ENCODE results near the gene CLDN6. TPM values are rescaled to one million over a fixed set of nuclear protein-coding genes. Genes with fewer than 3 reads are reported as not detected.
A peak's percentile ranks its signal among the peaks of the same experiment; 100 is the strongest.

The CLDN6 gene
- total and polyA plus RNA-seq, 2 of the 13 experiments (the other 11 are each of a cell fraction or from before 2014, with no cell fraction given): 5.9 to 7.6 TPM

DNA sequence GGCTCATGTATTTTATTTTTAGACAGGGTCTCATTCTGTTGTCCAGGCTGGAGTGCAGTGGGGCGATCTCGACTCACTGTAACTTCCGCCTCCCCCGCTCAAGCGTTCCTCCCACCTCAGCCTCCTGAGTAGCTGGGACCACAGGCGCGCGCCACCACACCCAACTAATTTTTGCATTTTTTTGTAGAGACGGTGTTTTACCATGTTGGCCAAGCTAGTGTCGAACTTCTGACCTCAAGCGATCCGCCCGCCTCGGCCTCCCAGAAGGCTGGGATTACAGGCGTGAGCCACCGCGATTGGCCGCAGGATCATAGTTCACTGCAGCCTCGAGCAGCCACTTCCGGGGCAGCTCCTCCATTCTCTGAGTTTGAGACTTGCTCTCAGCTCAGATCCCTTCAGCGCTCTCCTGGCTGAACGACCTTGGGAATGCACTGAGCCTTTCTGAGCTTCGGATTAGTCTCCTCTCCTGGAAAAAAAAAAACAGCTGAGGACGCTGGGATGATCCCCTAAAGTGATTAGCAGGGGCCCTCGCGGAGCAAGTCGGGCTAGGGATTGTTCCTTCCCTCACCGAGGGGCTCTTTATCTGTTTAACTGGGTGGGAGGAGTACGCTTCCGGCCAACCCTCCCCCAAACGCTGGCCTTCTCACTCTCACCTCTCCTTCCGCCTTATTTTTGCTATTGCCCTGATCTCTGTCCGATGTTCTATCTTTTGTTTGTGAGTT lies 36.6 kb downstream of the CLDN6 start:
- ChIA-PET CTCF (ENCODE audit: low intra/inter-chr PET ratio, low total read pairs) (no interaction called here), POLR2A (interaction anchor here (0.7 to 3.9 kb wide), 17 partner anchors 9 to 230 kb away, joined by 3 to 48 read pairs (median 6); partner anchors contain the start of genes FLYWCH1, FLYWCH2, HCFC1R1 and KREMEN2)
- H3K79me2 ChIP-seq (ENCODE audit: insufficient read depth, low read length): peaks cover 8% of the 10 kb centered on the region
- in situ Hi-C loops (cut with HindIII; ENCODE audit: extremely low pct_ligation_motif_present, low pct_unique_long_range_greater_than_20kb) (no loop called here), intact Hi-C loops (cut with micrococcal nuclease; ENCODE audit: unreplicated experiment) (no loop called here)
- peak overlapping the region; percentile 96 for H3K4me2 ChIP-seq (ENCODE audit: low read depth, low read length)
- no peaks in the 10 kb centered on the region for H4K20me1 ChIP-seq (ENCODE audit: insufficient read depth, low read length)
- H3K27ac ChIP-seq (ENCODE audit: extremely low read length, insufficient read depth, low read length): peak overlapping the region; percentile 87
- WGBS (ENCODE audit: low lambda C conversion rate): 1% methylated on average over 31 of the region's 33 CpGs
- H3K9me3 ChIP-seq (ENCODE audit: low read length): no peaks in the 10 kb centered on the region
- no peak overlapping the region for H2AFZ ChIP-seq (ENCODE audit: low read length)
- peak; percentile 92 for FAIRE-seq
- peak; percentile 61 for ATAC-seq
- peaks cover 26% of the 10 kb centered on the region for H3K4me1 ChIP-seq (ENCODE audit: insufficient read depth, low read length)
- peaks cover 8 to 20% of the 10 kb centered on the region in 2 experiments; a peak in 4 of 5 replicates for H3K27me3 ChIP-seq (ENCODE audit: control insufficient read depth in 1 of 2, insufficient read depth in 2 of 2, low read length in 2 of 2)
- peak; percentile 72 for DNase-seq (ENCODE audit: low spot score)
- peak overlapping the region; percentile 86 to 95 (median 88) for H3K4me3 ChIP-seq (replicated peaks in 1 of 3; ENCODE audit: insufficient read depth in 1 of 3, low read depth in 2 of 3, low read length in 3 of 3)
- peak overlapping the region; percentile 94 for H3K9ac ChIP-seq (ENCODE audit: insufficient read depth, low read depth, low read length)
- no TSS peak for BruUV-seq (replicated peaks)
- peaks cover 0 to 4% of the 10 kb centered on the region in 2 experiments; a peak in 1 of 5 replicates for H3K36me3 ChIP-seq (replicated peaks in 1 of 2; ENCODE audit: control insufficient read depth in 1 of 2, insufficient read depth in 2 of 2, low read length in 2 of 2)
- TF ChIP-seq, protein P1, sequence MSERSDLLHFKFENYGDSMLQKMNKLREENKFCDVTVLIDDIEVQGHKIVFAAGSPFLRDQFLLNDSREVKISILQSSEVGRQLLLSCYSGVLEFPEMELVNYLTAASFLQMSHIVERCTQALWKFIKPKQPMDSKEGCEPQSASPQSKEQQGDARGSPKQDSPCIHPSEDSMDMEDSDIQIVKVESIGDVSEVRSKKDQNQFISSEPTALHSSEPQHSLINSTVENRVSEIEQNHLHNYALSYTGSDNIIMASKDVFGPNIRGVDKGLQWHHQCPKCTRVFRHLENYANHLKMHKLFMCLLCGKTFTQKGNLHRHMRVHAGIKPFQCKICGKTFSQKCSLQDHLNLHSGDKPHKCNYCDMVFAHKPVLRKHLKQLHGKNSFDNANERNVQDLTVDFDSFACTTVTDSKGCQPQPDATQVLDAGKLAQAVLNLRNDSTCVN (CRISPR knock-in tag; IDR thresholded peaks at IDR 0.05; ENCODE audit: borderline replicate concordance): no peak
- TF ChIP-seq KLF16 (CRISPR knock-in tag; IDR thresholded peaks at IDR 0.05) (0 out of 4 replicates have a peak, but pooled peaks of 1 of the 2 experiments have one; percentile 25), ZNF589 (CRISPR knock-in tag; conservative IDR thresholded peaks at IDR 0.05) (no peak), ZNF841 (CRISPR knock-in tag; IDR thresholded peaks at IDR 0.05; ENCODE audit: borderline replicate concordance) (no peak), ZBTB3 (CRISPR knock-in tag; IDR thresholded peaks at IDR 0.05; ENCODE audit: borderline replicate concordance, low read depth) (peak; percentile 52; the same call in 1 of the 2 replicates), ZMYM3 (CRISPR knock-in tag; IDR thresholded peaks at IDR 0.05) (peak; percentile 92), ARNT (IDR thresholded peaks at IDR 0.05) (no peak), KMT2A (CRISPR knock-in tag; IDR thresholded peaks at IDR 0.05) (peak; percentile 34; the same call in 1 of the 2 replicates), ZNF543 (CRISPR knock-in tag; IDR thresholded peaks at IDR 0.05) (0 out of 2 replicates have a peak, but pooled peaks have one; percentile 67), SALL1 (CRISPR knock-in tag; IDR thresholded peaks at IDR 0.05) (peak; percentile 45; the same call in 1 of the 2 replicates), GABPA (IDR thresholded peaks at IDR 0.05; ENCODE audit: low read depth, low read length) (peak; percentile 51), GABPA (CRISPR knock-in tag; IDR thresholded peaks at IDR 0.05; ENCODE audit: low read depth) (peak; percentile 89), CREB1 (IDR thresholded peaks at IDR 0.05) (no peak), CREB1 (CRISPR knock-in tag; IDR thresholded peaks at IDR 0.05) (peak; percentile 60; the same call in 1 of the 2 replicates), ZNF674 (CRISPR knock-in tag; IDR thresholded peaks at IDR 0.05; ENCODE audit: low read depth) (no peak), ZNF772 (CRISPR knock-in tag; IDR thresholded peaks at IDR 0.05) (0 out of 2 replicates have a peak, but pooled peaks have one; percentile 24)
- TF ChIP-seq, protein P2, sequence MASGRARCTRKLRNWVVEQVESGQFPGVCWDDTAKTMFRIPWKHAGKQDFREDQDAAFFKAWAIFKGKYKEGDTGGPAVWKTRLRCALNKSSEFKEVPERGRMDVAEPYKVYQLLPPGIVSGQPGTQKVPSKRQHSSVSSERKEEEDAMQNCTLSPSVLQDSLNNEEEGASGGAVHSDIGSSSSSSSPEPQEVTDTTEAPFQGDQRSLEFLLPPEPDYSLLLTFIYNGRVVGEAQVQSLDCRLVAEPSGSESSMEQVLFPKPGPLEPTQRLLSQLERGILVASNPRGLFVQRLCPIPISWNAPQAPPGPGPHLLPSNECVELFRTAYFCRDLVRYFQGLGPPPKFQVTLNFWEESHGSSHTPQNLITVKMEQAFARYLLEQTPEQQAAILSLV (CRISPR knock-in tag; IDR thresholded peaks at IDR 0.05; ENCODE audit: borderline replicate concordance): 0 out of 2 replicates have a peak, but pooled peaks have one; percentile 17
- TF ChIP-seq, protein P3, sequence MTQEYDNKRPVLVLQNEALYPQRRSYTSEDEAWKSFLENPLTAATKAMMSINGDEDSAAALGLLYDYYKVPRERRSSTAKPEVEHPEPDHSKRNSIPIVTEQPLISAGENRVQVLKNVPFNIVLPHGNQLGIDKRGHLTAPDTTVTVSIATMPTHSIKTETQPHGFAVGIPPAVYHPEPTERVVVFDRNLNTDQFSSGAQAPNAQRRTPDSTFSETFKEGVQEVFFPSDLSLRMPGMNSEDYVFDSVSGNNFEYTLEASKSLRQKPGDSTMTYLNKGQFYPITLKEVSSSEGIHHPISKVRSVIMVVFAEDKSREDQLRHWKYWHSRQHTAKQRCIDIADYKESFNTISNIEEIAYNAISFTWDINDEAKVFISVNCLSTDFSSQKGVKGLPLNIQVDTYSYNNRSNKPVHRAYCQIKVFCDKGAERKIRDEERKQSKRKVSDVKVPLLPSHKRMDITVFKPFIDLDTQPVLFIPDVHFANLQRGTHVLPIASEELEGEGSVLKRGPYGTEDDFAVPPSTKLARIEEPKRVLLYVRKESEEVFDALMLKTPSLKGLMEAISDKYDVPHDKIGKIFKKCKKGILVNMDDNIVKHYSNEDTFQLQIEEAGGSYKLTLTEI (CRISPR knock-in tag; conservative IDR thresholded peaks at IDR 0.05): no peak
- TF ChIP-seq, protein P4, sequence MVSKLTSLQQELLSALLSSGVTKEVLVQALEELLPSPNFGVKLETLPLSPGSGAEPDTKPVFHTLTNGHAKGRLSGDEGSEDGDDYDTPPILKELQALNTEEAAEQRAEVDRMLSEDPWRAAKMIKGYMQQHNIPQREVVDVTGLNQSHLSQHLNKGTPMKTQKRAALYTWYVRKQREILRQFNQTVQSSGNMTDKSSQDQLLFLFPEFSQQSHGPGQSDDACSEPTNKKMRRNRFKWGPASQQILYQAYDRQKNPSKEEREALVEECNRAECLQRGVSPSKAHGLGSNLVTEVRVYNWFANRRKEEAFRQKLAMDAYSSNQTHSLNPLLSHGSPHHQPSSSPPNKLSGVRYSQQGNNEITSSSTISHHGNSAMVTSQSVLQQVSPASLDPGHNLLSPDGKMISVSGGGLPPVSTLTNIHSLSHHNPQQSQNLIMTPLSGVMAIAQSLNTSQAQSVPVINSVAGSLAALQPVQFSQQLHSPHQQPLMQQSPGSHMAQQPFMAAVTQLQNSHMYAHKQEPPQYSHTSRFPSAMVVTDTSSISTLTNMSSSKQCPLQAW (CRISPR knock-in tag; IDR thresholded peaks at IDR 0.05): 0 out of 2 replicates have a peak, but pooled peaks have one; percentile 37
